ENCODE results near the gene GSTO1. TPM values are rescaled to one million over a fixed set of nuclear protein-coding genes. Genes with fewer than 3 reads are reported as not detected.
A peak's percentile ranks its signal among the peaks of the same experiment; 100 is the strongest.

GSTO1 gene
- total and polyA plus RNA-seq, 2 experiments from 2014 or later = 52.5 to 182 TPM

GRCh38 chr10:104296687-104297436 lies 42.2 kb downstream of the GSTO1 start:
- TF ChIP-seq ETS1 (IDR thresholded peaks at IDR 0.05) = no peak
- TF ChIP-seq STAT1 (IDR thresholded peaks at IDR 0.05; ENCODE audit: unreplicated experiment) = no peak
- TF ChIP-seq JUNB (IDR thresholded peaks at IDR 0.05; ENCODE audit: unreplicated experiment) = no peak
- no peak for TF ChIP-seq CREB1 (CRISPR knock-in tag; IDR thresholded peaks at IDR 0.05; ENCODE audit: low read depth)
- TF ChIP-seq CTCF (conservative IDR thresholded peaks at IDR 0.05; ENCODE audit: low read depth in 2 of 2) = no peak
- no peak for TF ChIP-seq ZNF331 (CRISPR knock-in tag; IDR thresholded peaks at IDR 0.05; ENCODE audit: low read depth)
- no peak for TF ChIP-seq EZH2phosphoT487 (IDR thresholded peaks at IDR 0.05; ENCODE audit: unreplicated experiment)
- no peak for TF ChIP-seq ZNF462 (CRISPR knock-in tag; IDR thresholded peaks at IDR 0.05)
- no peak for TF ChIP-seq REST (IDR thresholded peaks at IDR 0.05; ENCODE audit: unreplicated experiment)
- no peak for TF ChIP-seq EZH2 (IDR thresholded peaks at IDR 0.05; ENCODE audit: low read depth, unreplicated experiment)
- no peak for TF ChIP-seq NANOG (IDR thresholded peaks at IDR 0.05; ENCODE audit: borderline replicate concordance)
- no peak for TF ChIP-seq POLR2AphosphoS5 (IDR thresholded peaks at IDR 0.05; ENCODE audit: low read depth)
- no peak for TF ChIP-seq ZNF114 (CRISPR knock-in tag; IDR thresholded peaks at IDR 0.05)
- peaks cover 10% of the 10 kb centered on the region for H3K4me1 Mint-ChIP-seq

More at GRCh38 chr10:104296687-104297436, 42.2 kb downstream of the GSTO1 start:
- ATAC-seq = peak; percentile 38
- H3K36me3 Mint-ChIP-seq (ENCODE audit: low read depth) = peaks cover 16% of the 10 kb centered on the region; the same call in 2 of the 3 replicates
- H3K27ac ChIP-seq (ENCODE audit: low read depth) = no peak overlapping the region
- H3K4me3 ChIP-seq = no peak overlapping the region
- H3K27ac Mint-ChIP-seq = 0 out of 2 replicates have a peak overlapping the region, but pooled peaks have one; percentile 51
- H4K20me1 ChIP-seq (replicated peaks; ENCODE audit: insufficient read depth) = no peaks in the 10 kb centered on the region
- no peak for DNase-seq (ENCODE audit: low spot score)
- no peaks in the 10 kb centered on the region for H3K27me3 ChIP-seq (ENCODE audit: insufficient read depth)
- H3K9me3 Mint-ChIP-seq = peaks cover 2% of the 10 kb centered on the region; the same call in 1 of the 3 replicates
- H3K36me3 ChIP-seq (ENCODE audit: insufficient read depth) = no peaks in the 10 kb centered on the region
- 0 out of 2 replicates have a peak, but pooled peaks cover 4% of the 10 kb centered on the region for H3F3A ChIP-seq (replicated peaks; ENCODE audit: low read depth)
- peaks cover 6% of the 10 kb centered on the region for H3K27me3 Mint-ChIP-seq (ENCODE audit: insufficient read depth, low read depth, poor library complexity)
- H3K79me2 ChIP-seq (replicated peaks; ENCODE audit: insufficient read depth) = no peaks in the 10 kb centered on the region
- H3K4me2 ChIP-seq = no peak overlapping the region
- no peak overlapping the region for H2AFZ ChIP-seq
- H3K9me2 ChIP-seq (ENCODE audit: insufficient read depth) = no peaks in the 10 kb centered on the region
- peaks cover 3% of the 10 kb centered on the region for H3K4me1 ChIP-seq (ENCODE audit: insufficient read depth)
- no peak overlapping the region for H3K4me3 Mint-ChIP-seq

Measured in GM23338 (cell line).